ENCODE results near the gene SPTB.

DNA sequence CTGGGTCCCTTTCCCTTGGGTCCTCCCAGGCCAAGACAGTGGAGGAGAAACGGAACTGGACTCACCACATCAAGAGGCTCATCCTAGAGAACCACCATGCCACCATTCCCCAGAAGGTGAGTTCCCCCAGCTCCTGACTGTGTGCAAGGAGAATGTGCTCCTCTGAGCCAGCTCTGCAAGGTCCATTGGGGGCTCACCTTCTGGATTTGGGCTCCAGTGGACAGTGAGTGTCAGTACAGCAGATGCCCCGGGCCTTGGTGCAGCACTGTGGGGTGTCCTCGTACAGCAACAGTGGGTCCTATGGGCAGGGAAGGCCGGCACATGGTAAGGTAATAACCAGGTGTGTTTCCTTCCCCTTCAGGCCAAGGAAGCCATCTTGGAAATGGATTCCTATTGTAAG lies 147.6 kb downstream of the SPTB start:
- TF ChIP-seq CTCF (IDR thresholded peaks at IDR 0.05): no peak
- TF ChIP-seq POLR2A (IDR thresholded peaks at IDR 0.05): no peak
- TF ChIP-seq POLR2AphosphoS5 (IDR thresholded peaks at IDR 0.05): no peak
- TF ChIP-seq EP300 (IDR thresholded peaks at IDR 0.05): no peak

Data from sigmoid colon (tissue), 4 donors.